Kidney epithelial cell (primary cell): Measurements from ENCODE around the gene PKNOX2. TPM values are rescaled to one million over a fixed set of nuclear protein-coding genes. Genes with fewer than 3 reads are reported as not detected.

Experiments used
- DNase-seq: peaks from one replicate; pipeline ENCODE4 v3.0.0-alpha.2; 2010; ENCODE audit warnings: low read depth
- H3K27me3 ChIP-seq: 2 replicates; pipeline ENCODE4 v1.6.0; 2011; ENCODE audit warnings: low read length; ENCODE audit not compliant: control insufficient read depth, insufficient read depth
- H3K36me3 ChIP-seq: 2 replicates; pipeline ENCODE4 v1.5.1; 2011; ENCODE audit warnings: low read length; ENCODE audit not compliant: control insufficient read depth, insufficient read depth
- H3K4me3 ChIP-seq: 2 replicates; pipeline ENCODE4 v1.5.1; 2011; ENCODE audit warnings: low read depth, mild to moderate bottlenecking, control low read depth, low read length
- CTCF ChIP-seq: IDR thresholded peaks from 2 replicates; pipeline ENCODE4 v1.5.1; 2011; ENCODE audit warnings: mild to moderate bottlenecking, moderate library complexity, low read length, control low read depth, inconsistent platforms; ENCODE audit not compliant: insufficient read depth, poor library complexity, severe bottlenecking
- total RNA-seq: library from RNA; depleted of rRNA; stranded (reverse); fragments of >200 nt; gene quantifications from 2 replicates; pipeline ENCODE4 v1.2.3, GENCODE V29; 2015

The PKNOX2 gene
- total RNA-seq, 1 donor from 2014 or later: 0.42 TPM

- Histone ChIP-seq H3K4me3 (no peak overlapping the region), H3K27me3 (no peaks in the 10 kb centered on the region), H3K36me3 (no peaks in the 10 kb centered on the region)
- no peak for DNase-seq
- no peak for TF ChIP-seq CTCF
These were observed 193.0 kb downstream of the PKNOX2 start for GRCh38 chr11:125357551-125357950.

GRCh38 chr11:125358254-125358840 lies 193.8 kb downstream of the PKNOX2 start:
- DNase-seq: no peak
- Histone ChIP-seq H3K4me3 (no peak overlapping the region), H3K27me3 (no peaks in the 10 kb centered on the region), H3K36me3 (no peaks in the 10 kb centered on the region)
- no peak for TF ChIP-seq CTCF

GRCh38 chr11:125359130-125359529 lies 194.6 kb downstream of the PKNOX2 start:
- no peak for DNase-seq
- Histone ChIP-seq H3K4me3 (no peak overlapping the region), H3K36me3 (no peaks in the 10 kb centered on the region), H3K27me3 (no peaks in the 10 kb centered on the region)
- no peak for TF ChIP-seq CTCF

- H3K36me3 ChIP-seq: no peaks in the 10 kb centered on the region
- no peak for DNase-seq
- H3K27me3 ChIP-seq: no peaks in the 10 kb centered on the region
- TF ChIP-seq CTCF: no peak
- no peak overlapping the region for H3K4me3 ChIP-seq
These were observed 195.5 kb downstream of the PKNOX2 start for GRCh38 chr11:125360066-125360465.

GRCh38 chr11:125364121-125364826 lies 199.7 kb downstream of the PKNOX2 start:
- no peak overlapping the region for H3K4me3 ChIP-seq
- H3K27me3 ChIP-seq: no peaks in the 10 kb centered on the region
- H3K36me3 ChIP-seq: no peaks in the 10 kb centered on the region
- no peak for DNase-seq
- no peak for TF ChIP-seq CTCF
